Measurements from ENCODE around the gene CERCAM. TPM values are rescaled to one million over a fixed set of nuclear protein-coding genes. Genes with fewer than 3 reads are reported as not detected.

The CERCAM gene
- total and polyA plus RNA-seq, 7 donors, result 1.7 to 6.5 (median 2.5) TPM

GRCh38 chr9:128396970-128397613 lies 23.6 kb upstream of the CERCAM start:
- no peak for DNase-seq
- no peak overlapping the region for H3K27ac ChIP-seq
- H3K27me3 ChIP-seq (ENCODE audit: insufficient read depth in 3 of 3, low read length in 2 of 3), result peaks cover 0 to 4% (median 3%) of the 10 kb centered on the region in 3 donors
- peak in 2 of 4 donors; percentile 27 to 41 for ATAC-seq
- intact Hi-C loops (cut with DNase I), result no loop called here
- H3K4me3 ChIP-seq, result peak overlapping the region; percentile 9
- no peak for TF ChIP-seq CTCF (IDR thresholded peaks at IDR 0.05)
- WGBS, 3 donors, result 7 to 10% (median 9%) methylated on average over 19 of the region's 19 CpGs
- H3K4me1 ChIP-seq, result no peaks in the 10 kb centered on the region
- H3K36me3 ChIP-seq (ENCODE audit: insufficient read depth in 1 of 2, low read depth in 1 of 2), result peaks cover 0 to 9% of the 10 kb centered on the region in 2 donors
- H3K9me3 ChIP-seq, result no peaks in the 10 kb centered on the region

- WGBS, 3 donors, result 56 to 64% (median 57%) methylated on average over 7 of the region's 7 CpGs
- ATAC-seq, result no peak
- Histone ChIP-seq H3K9me3 (no peaks in the 10 kb centered on the region), H3K4me3 (no peak overlapping the region), H3K27ac (no peak overlapping the region), H3K4me1 (no peaks in the 10 kb centered on the region), H3K36me3 (ENCODE audit: insufficient read depth in 1 of 2, low read depth in 1 of 2) (peaks cover 0 to 2% of the 10 kb centered on the region in 2 donors), H3K27me3 (ENCODE audit: insufficient read depth in 3 of 3, low read length in 2 of 3) (peaks cover 0 to 4% (median 3%) of the 10 kb centered on the region in 3 donors)
- DNase-seq, result no peak
- intact Hi-C loops (cut with DNase I), result no loop called here
- TF ChIP-seq CTCF (IDR thresholded peaks at IDR 0.05), result no peak
Measured at GRCh38 chr9:128397831-128398230, 22.8 kb upstream of the CERCAM start.

- 33 to 35% (median 34%) methylated on average over 3 of the region's 3 CpGs for WGBS, 3 donors
- DNase-seq (no peak), ATAC-seq (no peak)
- Histone ChIP-seq H3K27ac (no peak overlapping the region), H3K4me1 (no peaks in the 10 kb centered on the region), H3K27me3 (ENCODE audit: insufficient read depth in 3 of 3, low read length in 2 of 3) (peaks cover 0 to 4% (median 3%) of the 10 kb centered on the region in 3 donors), H3K9me3 (no peaks in the 10 kb centered on the region), H3K36me3 (ENCODE audit: insufficient read depth in 1 of 2, low read depth in 1 of 2) (no peaks in the 10 kb centered on the region), H3K4me3 (no peak overlapping the region)
- intact Hi-C loops (cut with DNase I), result no loop called here
- no peak for TF ChIP-seq CTCF (IDR thresholded peaks at IDR 0.05)
Measured at GRCh38 chr9:128399861-128400260, 20.8 kb upstream of the CERCAM start.

GRCh38 chr9:128404560-128404959 lies 16.1 kb upstream of the CERCAM start:
- H3K4me3 ChIP-seq, result no peak overlapping the region
- no peaks in the 10 kb centered on the region for H3K36me3 ChIP-seq (ENCODE audit: insufficient read depth in 1 of 2, low read depth in 1 of 2)
- ATAC-seq (no peak), DNase-seq (no peak)
- no peak for TF ChIP-seq CTCF (IDR thresholded peaks at IDR 0.05)
- WGBS, 3 donors, result 75 to 86% (median 82%) methylated on average over 5 of the region's 5 CpGs
- H3K27me3 ChIP-seq (ENCODE audit: insufficient read depth in 3 of 3, low read length in 2 of 3), result peaks cover 0 to 22% (median 2%) of the 10 kb centered on the region in 3 donors
- no peaks in the 10 kb centered on the region for H3K9me3 ChIP-seq
- no peak overlapping the region for H3K27ac ChIP-seq
- intact Hi-C loops (cut with DNase I), result no loop called here
- H3K4me1 ChIP-seq, result no peaks in the 10 kb centered on the region

All from psoas muscle (tissue), 8 donors.